SK-N-SH (cell line): Measurements from ENCODE around the gene TXNL4B. TPM values are rescaled to one million over a fixed set of nuclear protein-coding genes. Genes with fewer than 3 reads are reported as not detected.
A peak's percentile ranks its signal among the peaks of the same experiment; 100 is the strongest.

ENCODE experiments used
- CTCF ChIA-PET: fragments of 300-600, 350-600 bp; formaldehyde crosslinking; extraction: SDS; loops from one replicate; lab custom pipeline; 2021; lab: Yijun Ruan, JAX
- POLR2A ChIA-PET: fragments of 350-600 bp; sonication (Branson Sonifier 250); formaldehyde crosslinking; extraction: SDS; loops from one replicate; lab custom pipeline; 2020; ENCODE audit warnings: antibody characterized with exemption, inconsistent platforms; lab: Yijun Ruan, JAX
- DNase-seq: peaks from one replicate; pipeline ENCODE4 v3.0.0; 2012
- H2AFZ ChIP-seq: fragments of 200-600 bp; sonication (generic); 2 replicates; pipeline ENCODE4 v1.8.1; 2016; ENCODE audit warnings: antibody characterized with exemption, mild to moderate bottlenecking, low read depth
- H3F3A ChIP-seq: fragments of 200-600 bp; sonication (generic); replicated peaks from 2 replicates; pipeline ENCODE3; 2016; ENCODE audit warnings: antibody characterized with exemption, mild to moderate bottlenecking; ENCODE audit not compliant: insufficient read depth
- H3K27ac ChIP-seq, 2 experiments: fragments of 200-500 bp in 1 of 2; fragments of 200-600 bp in 1 of 2; sonication (Bioruptor generic) in 1 of 2; sonication (generic), shearing (Covaris generic) in 1 of 2; 2 replicates each; pipeline versions ENCODE4 v1.5.1 to v1.6.1; 2014 to 2016; ENCODE audit warnings: low read depth in 2 of 2, inconsistent platforms in 1 of 2, low read length in 1 of 2, mild to moderate bottlenecking in 1 of 2, mixed read lengths in 1 of 2
- H3K27me3 ChIP-seq: fragments of 200-600 bp; sonication (generic), shearing (Covaris generic); 2 replicates; pipeline ENCODE4 v1.6.1; 2016; ENCODE audit warnings: mixed run types; ENCODE audit not compliant: insufficient read depth
- H3K36me3 ChIP-seq, 2 experiments: fragments of 200-500 bp in 1 of 2; fragments of 200-600 bp in 1 of 2; sonication (Bioruptor generic) in 1 of 2; sonication (generic) in 1 of 2; replicated peaks in 1 of 2; 2 replicates each; pipeline versions ENCODE3 to v1.5.1; 2014 to 2016; ENCODE audit warnings: low read length in 1 of 2, mild to moderate bottlenecking in 1 of 2; ENCODE audit not compliant: insufficient read depth in 2 of 2, control insufficient read depth in 1 of 2
- H3K4me1 ChIP-seq, 2 experiments: fragments of 200-500 bp in 1 of 2; fragments of 200-600 bp in 1 of 2; sonication (Bioruptor generic) in 1 of 2; sonication (generic), shearing (Covaris generic) in 1 of 2; 2 replicates each; pipeline versions ENCODE4 v1.5.1 to v1.6.1; 2014 to 2016; ENCODE audit warnings: low read depth in 1 of 2, low read length in 1 of 2, mixed run types in 1 of 2; ENCODE audit not compliant: insufficient read depth in 2 of 2, control insufficient read depth in 1 of 2
- H3K4me2 ChIP-seq: fragments of 200-600 bp; sonication (generic), shearing (Covaris generic); 2 replicates; pipeline ENCODE4 v1.6.1; 2017; ENCODE audit warnings: mixed run types
- H3K4me3 ChIP-seq, 2 experiments: fragments of 200-500 bp in 1 of 2; fragments of 200-600 bp in 1 of 2; sonication (Bioruptor generic) in 1 of 2; sonication (generic), shearing (Covaris generic) in 1 of 2; 2 replicates each; pipeline versions ENCODE4 v1.5.1 to v1.8.1; 2014 to 2016; ENCODE audit warnings: low read depth in 2 of 2, inconsistent platforms in 1 of 2, low read length in 1 of 2, mild to moderate bottlenecking in 1 of 2, mixed read lengths in 1 of 2, moderate library complexity in 1 of 2
- H3K79me2 ChIP-seq: fragments of 200-600 bp; sonication (generic); 2 replicates; pipeline ENCODE4 v1.8.1; 2017; ENCODE audit warnings: mild to moderate bottlenecking; ENCODE audit not compliant: insufficient read depth
- H3K9ac ChIP-seq: fragments of 200-600 bp; sonication (generic); 2 replicates; pipeline ENCODE4 v1.6.1; 2017; ENCODE audit warnings: mixed run types
- H3K9me2 ChIP-seq: fragments of 200-600 bp; sonication (generic); 2 replicates; pipeline ENCODE4 v1.6.1; 2017; ENCODE audit warnings: mixed run types
- H3K9me3 ChIP-seq: fragments of 200-600 bp; sonication (generic); 2 replicates; pipeline ENCODE4 v1.6.1; 2017; ENCODE audit warnings: mixed run types, mild to moderate bottlenecking, moderate library complexity
- H4K20me1 ChIP-seq: fragments of 200-600 bp; sonication (generic); 2 replicates; pipeline ENCODE4 v1.6.1; 2017; ENCODE audit warnings: mild to moderate bottlenecking, mixed run types; ENCODE audit not compliant: insufficient read depth
- ELF1 ChIP-seq: IDR thresholded peaks from 2 replicates; pipeline ENCODE4 v1.4.0; 2012
- EZH2phosphoT487 ChIP-seq: fragments of 200-600 bp; sonication (generic); IDR thresholded peaks from 2 replicates; pipeline ENCODE4 v1.6.1; 2017; ENCODE audit warnings: low read depth, mixed run types, mild to moderate bottlenecking, antibody characterized with exemption, moderate library complexity, borderline replicate concordance
- FOXJ3 ChIP-seq: sonication (generic); formaldehyde crosslinking; IDR thresholded peaks from 2 replicates; pipeline ENCODE4 v1.5.1; 2020; ENCODE audit warnings: mild to moderate bottlenecking, missing genetic modification reagents
- FOXM1 ChIP-seq: IDR thresholded peaks from 2 replicates; pipeline ENCODE4 v1.4.0; 2012; ENCODE audit warnings: low read depth, mild to moderate bottlenecking
- GATA2 ChIP-seq: sonication (generic); formaldehyde crosslinking; IDR thresholded peaks from 2 replicates; pipeline ENCODE4 v1.5.0; 2020; ENCODE audit warnings: mild to moderate bottlenecking, missing genetic modification reagents
- NRF1 ChIP-seq: IDR thresholded peaks from 2 replicates; pipeline ENCODE4 v1.6.1; 2012; ENCODE audit warnings: low read depth, mild to moderate bottlenecking, low read length
- POLR2AphosphoS5 ChIP-seq: IDR thresholded peaks from 2 replicates; pipeline ENCODE4 v1.6.1; 2012; ENCODE audit warnings: low read depth, low read length
- RAD21 ChIP-seq: IDR thresholded peaks from 2 replicates; pipeline ENCODE4 v1.6.1; 2012; ENCODE audit warnings: mild to moderate bottlenecking, low read length
- RFX5 ChIP-seq: IDR thresholded peaks from 2 replicates; pipeline ENCODE4 v1.6.1; 2012; ENCODE audit warnings: mild to moderate bottlenecking, improper control_type of control experiment, low read length
- RXRA ChIP-seq: IDR thresholded peaks from 2 replicates; pipeline ENCODE4 v1.4.0; 2012; ENCODE audit warnings: low read depth, mild to moderate bottlenecking, borderline replicate concordance
- SIN3A ChIP-seq: IDR thresholded peaks from 2 replicates; pipeline ENCODE4 v1.6.1; 2012; ENCODE audit warnings: low read depth, mild to moderate bottlenecking, low read length, moderate library complexity, borderline replicate concordance
- SMC3 ChIP-seq: IDR thresholded peaks from 2 replicates; pipeline ENCODE4 v1.6.1; 2012; ENCODE audit warnings: low read depth, low read length, improper control_type of control experiment
- TCF12 ChIP-seq: IDR thresholded peaks from 2 replicates; pipeline ENCODE4 v1.4.0; 2012
- YY1 ChIP-seq: IDR thresholded peaks from 2 replicates; pipeline ENCODE4 v1.4.0; 2012; ENCODE audit warnings: low read depth, mild to moderate bottlenecking
- WGBS: methylation state at CpG from one replicate; pipeline ENCODE4 v1.1.6; 2017; ENCODE audit warnings: low lambda C conversion rate; 5-methylcytosine and 5-hydroxymethylcytosine counted together
- polyA plus RNA-seq, 3 experiments: library from polyadenylated mRNA; depleted of rRNA; stranded (reverse); fragments of >200 nt; gene quantifications; 2 replicates each; pipeline ENCODE4 v1.2.3, GENCODE V29; 2012
- TF ChIP-seq, protein P1 (sequence below): fragments of 200-600 bp; sonication (generic); IDR thresholded peaks from 2 replicates; pipeline ENCODE4 v1.6.1; 2017; ENCODE audit warnings: antibody characterized with exemption, mild to moderate bottlenecking, moderate library complexity
- TF ChIP-seq, protein P2 (sequence below): IDR thresholded peaks from 2 replicates; pipeline ENCODE4 v1.4.0; 2012; ENCODE audit warnings: low read depth, borderline replicate concordance
- TF ChIP-seq, protein P3 (sequence below): IDR thresholded peaks from 2 replicates; pipeline ENCODE4; 2012
- TF ChIP-seq, protein P4 (sequence below): fragments of 150-350 bp; IDR thresholded peaks from 2 replicates; pipeline ENCODE4 v1.6.1; 2016; ENCODE audit warnings: mild to moderate bottlenecking, low read depth, low read length

The TXNL4B gene
- polyA plus RNA-seq, 1 of the 3 experiments (the other 2 are of a cell fraction) = 8.9 TPM

DNA sequence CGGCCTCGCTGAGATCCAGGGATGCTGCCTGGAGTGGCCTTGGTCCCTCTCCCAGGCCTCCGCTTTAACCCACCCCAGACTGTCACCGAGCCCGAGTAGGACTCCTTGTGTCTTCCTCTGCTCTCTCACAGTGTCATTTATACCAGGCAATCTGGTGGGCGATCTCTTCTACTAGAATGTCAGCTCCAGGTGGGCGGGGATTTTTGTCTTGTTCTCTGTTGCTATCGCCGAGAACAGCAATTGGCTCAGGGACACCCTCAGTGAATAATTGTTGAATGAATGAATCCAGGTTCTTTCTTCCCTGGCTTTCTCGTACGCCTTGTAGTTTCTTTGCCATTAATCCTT is 818 bp upstream of the TXNL4B start:
- 5% methylated on average over 11 of the region's 11 CpGs for WGBS
- Histone ChIP-seq H3K4me1 (peaks cover 9 to 19% of the 10 kb centered on the region in 2 experiments; a peak in 3 of 4 replicates), H3K9ac (peak overlapping the region; percentile 85), H3K79me2 (peaks cover 62% of the 10 kb centered on the region), H3K36me3 (peaks cover 22 to 45% of the 10 kb centered on the region in 2 experiments), H3K4me2 (peak overlapping the region; percentile 85), H3K9me2 (no peaks in the 10 kb centered on the region), H4K20me1 (no peaks in the 10 kb centered on the region), H3K4me3 (peak overlapping the region; percentile 97 to 100), H3K9me3 (no peaks in the 10 kb centered on the region), H3K27ac (peak overlapping the region; percentile 69 to 84), H2AFZ (peak overlapping the region; percentile 76), H3F3A (peaks cover 4% of the 10 kb centered on the region), H3K27me3 (no peaks in the 10 kb centered on the region)
- ChIA-PET POLR2A (no interaction called here), CTCF (interaction anchor here (0.8 to 1.5 kb wide), 3 partner anchors 28 to 371 kb away, joined by 3 to 8 read pairs (median 6); no protein-coding TSS in a partner anchor)
- DNase-seq = no peak
- TF ChIP-seq EZH2phosphoT487 (no peak), RXRA (no peak), RAD21 (no peak), POLR2AphosphoS5 (no peak), NRF1 (no peak), YY1 (no peak), SMC3 (no peak), FOXM1 (no peak), RFX5 (no peak), TCF12 (no peak), ELF1 (no peak), FOXJ3 (CRISPR knock-in tag) (no peak), GATA2 (CRISPR knock-in tag) (no peak), SIN3A (no peak)
- TF ChIP-seq, protein P1, sequence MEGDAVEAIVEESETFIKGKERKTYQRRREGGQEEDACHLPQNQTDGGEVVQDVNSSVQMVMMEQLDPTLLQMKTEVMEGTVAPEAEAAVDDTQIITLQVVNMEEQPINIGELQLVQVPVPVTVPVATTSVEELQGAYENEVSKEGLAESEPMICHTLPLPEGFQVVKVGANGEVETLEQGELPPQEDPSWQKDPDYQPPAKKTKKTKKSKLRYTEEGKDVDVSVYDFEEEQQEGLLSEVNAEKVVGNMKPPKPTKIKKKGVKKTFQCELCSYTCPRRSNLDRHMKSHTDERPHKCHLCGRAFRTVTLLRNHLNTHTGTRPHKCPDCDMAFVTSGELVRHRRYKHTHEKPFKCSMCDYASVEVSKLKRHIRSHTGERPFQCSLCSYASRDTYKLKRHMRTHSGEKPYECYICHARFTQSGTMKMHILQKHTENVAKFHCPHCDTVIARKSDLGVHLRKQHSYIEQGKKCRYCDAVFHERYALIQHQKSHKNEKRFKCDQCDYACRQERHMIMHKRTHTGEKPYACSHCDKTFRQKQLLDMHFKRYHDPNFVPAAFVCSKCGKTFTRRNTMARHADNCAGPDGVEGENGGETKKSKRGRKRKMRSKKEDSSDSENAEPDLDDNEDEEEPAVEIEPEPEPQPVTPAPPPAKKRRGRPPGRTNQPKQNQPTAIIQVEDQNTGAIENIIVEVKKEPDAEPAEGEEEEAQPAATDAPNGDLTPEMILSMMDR = no peak
- TF ChIP-seq, protein P2, sequence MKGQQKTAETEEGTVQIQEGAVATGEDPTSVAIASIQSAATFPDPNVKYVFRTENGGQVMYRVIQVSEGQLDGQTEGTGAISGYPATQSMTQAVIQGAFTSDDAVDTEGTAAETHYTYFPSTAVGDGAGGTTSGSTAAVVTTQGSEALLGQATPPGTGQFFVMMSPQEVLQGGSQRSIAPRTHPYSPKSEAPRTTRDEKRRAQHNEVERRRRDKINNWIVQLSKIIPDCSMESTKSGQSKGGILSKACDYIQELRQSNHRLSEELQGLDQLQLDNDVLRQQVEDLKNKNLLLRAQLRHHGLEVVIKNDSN = no peak
- TF ChIP-seq, protein P3, sequence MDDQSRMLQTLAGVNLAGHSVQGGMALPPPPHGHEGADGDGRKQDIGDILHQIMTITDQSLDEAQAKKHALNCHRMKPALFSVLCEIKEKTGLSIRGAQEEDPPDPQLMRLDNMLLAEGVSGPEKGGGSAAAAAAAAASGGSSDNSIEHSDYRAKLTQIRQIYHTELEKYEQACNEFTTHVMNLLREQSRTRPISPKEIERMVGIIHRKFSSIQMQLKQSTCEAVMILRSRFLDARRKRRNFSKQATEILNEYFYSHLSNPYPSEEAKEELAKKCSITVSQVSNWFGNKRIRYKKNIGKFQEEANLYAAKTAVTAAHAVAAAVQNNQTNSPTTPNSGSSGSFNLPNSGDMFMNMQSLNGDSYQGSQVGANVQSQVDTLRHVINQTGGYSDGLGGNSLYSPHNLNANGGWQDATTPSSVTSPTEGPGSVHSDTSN = no peak
- TF ChIP-seq, protein P4, sequence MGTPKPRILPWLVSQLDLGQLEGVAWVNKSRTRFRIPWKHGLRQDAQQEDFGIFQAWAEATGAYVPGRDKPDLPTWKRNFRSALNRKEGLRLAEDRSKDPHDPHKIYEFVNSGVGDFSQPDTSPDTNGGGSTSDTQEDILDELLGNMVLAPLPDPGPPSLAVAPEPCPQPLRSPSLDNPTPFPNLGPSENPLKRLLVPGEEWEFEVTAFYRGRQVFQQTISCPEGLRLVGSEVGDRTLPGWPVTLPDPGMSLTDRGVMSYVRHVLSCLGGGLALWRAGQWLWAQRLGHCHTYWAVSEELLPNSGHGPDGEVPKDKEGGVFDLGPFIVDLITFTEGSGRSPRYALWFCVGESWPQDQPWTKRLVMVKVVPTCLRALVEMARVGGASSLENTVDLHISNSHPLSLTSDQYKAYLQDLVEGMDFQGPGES = no peak
